ENCODE data around the gene HINT2.

HINT2 gene

GRCh38 chr9:35766997-35767396 is 47.8 kb downstream of the HINT2 start:
- DNase-seq (ENCODE audit: insufficient read length, low spot score), result no peak
- FAIRE-seq, result no peak
- no peak for TF ChIP-seq CTCF (IDR thresholded peaks at IDR 0.05; ENCODE audit: insufficient read depth, missing control alignments)

DNA sequence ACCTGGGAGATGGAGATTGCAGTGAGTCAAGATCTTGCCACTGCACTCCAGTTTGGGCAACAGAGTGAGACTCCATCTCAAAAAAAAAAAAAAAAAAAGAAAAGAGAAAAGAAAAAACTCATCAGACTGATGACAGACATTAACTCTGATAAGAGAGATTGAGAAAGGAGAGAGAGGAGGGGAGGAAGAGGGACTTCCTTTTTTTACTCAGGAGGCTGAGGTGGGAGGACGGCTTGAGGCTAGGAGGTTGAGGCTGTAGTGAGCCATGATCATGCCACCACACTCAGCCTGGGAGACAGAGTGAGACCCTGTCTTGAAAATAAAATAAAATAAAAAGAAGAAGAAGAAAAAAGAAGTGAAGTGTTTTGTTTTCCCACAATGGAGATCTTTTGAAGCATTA is 51.0 kb downstream of the HINT2 start:
- no peak for TF ChIP-seq CTCF (IDR thresholded peaks at IDR 0.05; ENCODE audit: insufficient read depth, missing control alignments)
- DNase-seq (ENCODE audit: insufficient read length, low spot score), result no peak
- no peak for FAIRE-seq

GRCh38 chr9:35763181-35763580 is 51.7 kb downstream of the HINT2 start:
- TF ChIP-seq CTCF (IDR thresholded peaks at IDR 0.05; ENCODE audit: insufficient read depth, missing control alignments), result no peak
- FAIRE-seq (no peak), DNase-seq (ENCODE audit: insufficient read length, low spot score) (no peak)

All from D721Med (cell line).